HEK293 (cell line): ENCODE measurements around the gene GPX8.

ENCODE experiments used
- CTCF ChIP-seq: fragments of 450-650 bp; formaldehyde crosslinking; IDR thresholded peaks from 2 replicates; pipeline ENCODE4 v1.5.1; 2016; ENCODE audit warnings: missing biosample characterization, missing genetic modification characterization
- SP2 ChIP-seq: fragments of 450-650 bp; formaldehyde crosslinking; IDR thresholded peaks from 2 replicates; pipeline ENCODE4 v1.5.1; 2016; ENCODE audit warnings: missing biosample characterization, missing genetic modification characterization
- ZBTB7A ChIP-seq: fragments of 450-650 bp; formaldehyde crosslinking; IDR thresholded peaks from 2 replicates; pipeline ENCODE4 v1.5.1; 2016; ENCODE audit warnings: low read depth, missing biosample characterization, missing genetic modification characterization
- ZNF175 ChIP-seq: fragments of 450-650 bp; formaldehyde crosslinking; IDR thresholded peaks from 2 replicates; pipeline ENCODE4 v1.5.1; 2016; ENCODE audit warnings: missing biosample characterization, missing genetic modification characterization
- ZNF214 ChIP-seq: fragments of 450-650 bp; formaldehyde crosslinking; IDR thresholded peaks from 2 replicates; pipeline ENCODE4 v1.5.1; 2017; ENCODE audit warnings: missing biosample characterization, mild to moderate bottlenecking, missing genetic modification characterization, borderline replicate concordance
- ZNF302 ChIP-seq: fragments of 450-650 bp; formaldehyde crosslinking; IDR thresholded peaks from 2 replicates; pipeline ENCODE4 v1.5.1; 2016; ENCODE audit warnings: missing biosample characterization, missing genetic modification characterization, low read depth
- ZNF362 ChIP-seq: fragments of 450-650 bp; formaldehyde crosslinking; IDR thresholded peaks from 2 replicates; pipeline ENCODE4 v1.5.1; 2016; ENCODE audit warnings: missing biosample characterization, missing genetic modification characterization
- ZNF514 ChIP-seq: fragments of 450-650 bp; formaldehyde crosslinking; IDR thresholded peaks from 2 replicates; pipeline ENCODE4 v1.5.1; 2016; ENCODE audit warnings: missing biosample characterization, missing genetic modification characterization
- ZNF768 ChIP-seq: fragments of 450-650 bp; formaldehyde crosslinking; IDR thresholded peaks from 2 replicates; pipeline ENCODE4 v1.5.1; 2018; ENCODE audit warnings: missing biosample characterization, mild to moderate bottlenecking, missing genetic modification characterization

- TF ChIP-seq ZNF768 (no peak), ZBTB7A (tag by site-specific recombination) (no peak), CTCF (no peak), SP2 (no peak), ZNF175 (tag by site-specific recombination) (no peak), ZNF362 (tag by site-specific recombination) (no peak), ZNF214 (tag by site-specific recombination) (no peak), ZNF514 (tag by site-specific recombination) (no peak), ZNF302 (tag by site-specific recombination) (no peak)
Measured at GRCh38 chr5:55177078-55177477, 17.1 kb downstream of the GPX8 start.
